Measurements from ENCODE around the gene CCL8.

GRCh38 chr17:34299027-34299426 lies 20.2 kb upstream of the CCL8 start:
- TF ChIP-seq CTCF (IDR thresholded peaks at IDR 0.05) = no peak
- TF ChIP-seq POLR2AphosphoS5 (IDR thresholded peaks at IDR 0.05) = no peak
- TF ChIP-seq POLR2A (IDR thresholded peaks at IDR 0.05) = no peak
- TF ChIP-seq EP300 (IDR thresholded peaks at IDR 0.05) = no peak

Measured in sigmoid colon (tissue), 4 donors.